DMS 273 treated with DMSO at 0.1 percent for 48 hours (cell line): Measurements from ENCODE around the gene CDH23.
"Not testable (repeated sequence)": the region's sequence is repeated elsewhere in the genome, so short reads cannot be mapped to it uniquely, and the experiment has no call there.

ENCODE experiments used
- DNase-seq: peaks from one replicate; lab custom pipeline; 2025; lab: John Stamatoyannopoulos, UW

Gene CDH23

DNA sequence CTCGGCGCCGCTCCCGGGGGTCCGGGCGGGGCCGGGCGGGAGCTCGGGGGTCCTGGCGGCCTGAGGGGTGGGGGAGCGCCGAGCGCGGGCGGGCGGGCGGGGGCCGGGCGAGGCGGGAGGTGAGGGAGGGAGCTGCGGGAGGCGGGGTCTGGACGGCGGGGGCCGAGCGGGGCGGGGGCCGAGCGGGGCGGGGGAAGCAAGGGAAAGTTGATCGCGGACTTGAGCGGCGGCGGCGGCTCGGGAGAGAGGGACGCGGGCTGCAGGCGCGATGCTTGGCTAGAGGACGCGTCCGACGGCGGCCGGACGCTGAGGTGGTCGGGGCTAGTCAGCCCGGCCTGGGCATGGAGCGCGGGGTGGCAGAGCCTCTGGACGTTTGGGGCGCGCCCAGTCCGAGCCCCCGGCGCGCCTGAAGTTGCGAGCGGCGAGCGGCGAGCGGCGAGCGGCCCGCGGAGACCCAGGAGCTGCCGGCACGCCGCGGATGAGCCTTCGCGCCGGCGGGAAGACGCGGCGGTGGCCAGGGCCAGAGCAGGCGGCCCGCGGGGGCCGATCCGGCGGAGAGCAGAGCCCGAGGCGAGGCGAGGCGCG is at the start of gene CDH23:
TSS of gene CDH23 (plus strand) at position 210 of the 585 bp plus-strand sequence. CDS start 42,912 bp downstream, outside the sequence.
- DNase-seq = no peak

DNA sequence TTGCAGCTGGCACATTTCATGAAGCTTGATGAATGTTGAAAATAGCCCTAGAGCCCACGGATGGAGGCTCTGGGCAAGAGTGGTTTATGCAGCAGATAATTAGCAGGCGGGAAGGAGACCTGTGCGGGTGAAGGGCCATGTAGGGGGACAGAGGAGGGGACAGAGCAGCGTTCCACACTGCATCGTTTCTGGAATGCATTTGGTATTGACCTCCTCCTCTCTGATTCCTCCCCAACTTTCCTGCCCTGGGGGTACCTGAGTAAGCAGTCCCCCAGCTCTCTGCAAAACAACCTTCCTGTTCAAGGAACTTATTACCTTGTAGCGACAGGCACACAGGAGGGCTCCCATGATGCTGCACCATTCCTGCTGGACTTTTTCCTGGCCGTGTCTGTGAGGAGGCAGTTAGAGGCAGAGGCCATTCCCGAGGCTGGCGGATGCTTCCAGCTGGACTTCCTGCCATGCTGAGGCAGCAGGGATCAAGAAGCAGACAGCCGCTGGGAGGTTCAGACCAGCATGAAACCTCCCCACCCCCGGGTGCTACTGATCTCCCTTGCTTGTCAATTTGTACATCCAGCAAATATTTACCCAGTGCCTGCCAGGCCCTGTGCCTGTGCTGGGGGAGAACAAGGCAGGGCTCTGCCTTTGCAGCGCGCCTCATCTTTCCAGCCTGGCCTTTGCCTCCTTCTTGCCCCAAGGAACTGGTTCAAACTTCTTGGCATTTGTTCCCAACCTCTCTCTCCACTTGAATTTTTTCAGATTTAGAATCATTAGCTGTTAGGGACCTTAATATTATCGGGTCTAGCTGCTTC is 48.9 kb upstream of the CDH23 start:
- DNase-seq = no peak

DNA sequence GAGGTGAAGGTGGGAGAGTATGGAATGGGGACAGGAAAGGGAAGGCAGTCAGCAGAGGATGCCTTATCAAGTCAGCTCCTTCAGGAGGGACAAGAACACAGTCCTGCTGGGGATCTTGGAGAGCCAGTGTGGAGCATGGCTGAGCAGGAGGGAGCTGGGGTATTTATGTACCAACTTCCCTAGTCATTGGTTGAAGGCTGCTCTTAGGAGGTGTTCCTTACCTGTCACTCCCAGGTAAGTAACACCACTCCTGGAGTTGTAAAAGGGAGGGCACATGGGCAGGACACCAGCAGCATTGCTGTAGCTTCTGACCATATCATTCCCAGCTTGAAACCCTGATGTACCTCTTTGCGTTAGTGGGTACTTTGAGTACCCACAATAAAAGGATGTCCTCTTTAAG is 47.9 kb upstream of the CDH23 start:
- DNase-seq = no peak

DNA sequence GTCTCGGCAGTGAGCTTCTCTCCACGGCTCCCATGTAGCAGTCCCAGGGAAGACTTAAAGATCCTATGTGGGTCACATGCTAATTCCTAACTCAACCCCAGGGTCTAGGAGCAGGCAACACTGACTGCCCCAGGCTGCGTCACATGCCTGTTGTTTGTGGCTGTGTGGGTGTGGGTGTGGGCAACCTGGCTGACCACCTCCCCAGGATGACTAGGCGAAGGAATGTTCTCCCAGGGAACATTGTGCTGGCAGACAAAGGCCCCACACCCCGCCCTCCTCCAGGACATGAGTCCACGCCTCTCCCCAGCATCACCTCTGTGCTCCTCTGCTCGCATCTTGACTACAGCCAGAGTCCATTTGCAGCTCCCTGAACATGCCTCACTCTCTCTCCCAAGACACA is 47.3 kb upstream of the CDH23 start:
- DNase-seq = no peak

- no peak for DNase-seq
These were observed 45.6 kb upstream of the CDH23 start for GRCh38 chr10:71351087-71351486.

GRCh38 chr10:71351628-71352319 is 44.9 kb upstream of the CDH23 start:
- DNase-seq = no peak

DNA sequence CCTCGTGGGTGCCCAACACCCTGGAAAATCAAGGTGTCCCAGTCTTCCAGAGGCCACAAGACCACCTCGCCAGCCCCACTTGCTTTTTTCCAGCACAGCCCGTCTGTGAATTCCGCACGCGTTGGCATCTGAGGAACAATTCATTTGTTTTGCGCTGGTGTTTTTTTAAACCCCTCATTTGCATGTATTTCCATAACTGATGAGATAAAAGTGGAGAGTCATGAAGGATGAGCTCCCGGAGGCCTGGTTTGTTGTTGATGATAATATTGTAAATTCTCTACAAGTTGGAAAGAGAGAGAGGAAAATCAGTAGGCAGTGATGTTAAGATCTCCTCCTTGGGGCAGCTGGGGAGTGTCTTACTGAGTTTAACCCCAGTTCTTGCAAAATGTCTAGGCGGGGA is 43.1 kb upstream of the CDH23 start:
- DNase-seq = no peak

- DNase-seq = no peak
These were observed 41.9 kb upstream of the CDH23 start for GRCh38 chr10:71354776-71355175.

GRCh38 chr10:71355886-71356285 is 40.8 kb upstream of the CDH23 start:
- DNase-seq = no peak

DNA sequence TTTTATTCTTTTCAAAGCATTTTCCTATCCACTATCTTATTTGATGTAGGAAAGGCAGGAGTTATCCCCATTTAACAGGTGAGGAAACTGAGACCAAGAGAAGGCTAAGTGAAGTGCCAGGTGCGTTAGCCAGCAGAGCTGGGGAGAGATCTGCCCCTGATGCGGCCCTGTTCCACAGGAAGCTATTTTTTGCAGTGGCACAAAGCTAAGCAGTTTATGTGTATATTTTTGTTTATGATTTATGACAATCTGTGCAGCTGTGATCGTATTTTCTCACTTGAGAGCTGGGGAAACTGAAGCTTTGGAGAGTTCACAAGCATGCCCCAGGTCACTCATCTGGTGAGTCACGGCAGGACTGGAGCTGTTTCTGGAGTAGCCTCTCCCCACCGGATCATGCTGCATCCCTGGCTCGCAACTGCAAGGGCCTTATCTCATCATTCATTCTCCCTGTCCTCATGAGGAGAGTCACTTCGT is 38.9 kb upstream of the CDH23 start:
- no peak for DNase-seq

DNA sequence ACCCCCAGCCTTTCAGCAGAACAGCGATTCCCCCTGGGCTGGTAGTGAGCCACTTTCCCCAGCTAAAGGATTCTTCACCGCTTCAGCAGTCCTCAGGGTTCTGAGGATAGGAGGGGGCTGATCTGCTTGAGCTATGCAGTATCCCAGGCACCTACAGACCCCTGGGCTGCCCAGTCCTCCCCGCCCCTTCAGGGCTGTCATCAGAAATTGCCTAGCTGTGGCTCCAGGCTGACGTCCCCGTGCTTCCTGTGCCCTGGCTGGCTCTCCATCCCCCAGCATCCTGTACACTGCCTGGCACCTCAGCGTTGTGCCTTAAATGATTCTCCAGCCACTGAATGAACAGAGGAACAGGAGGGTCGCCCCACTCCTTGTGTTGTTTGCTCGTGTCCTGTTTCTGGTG is 38.4 kb upstream of the CDH23 start:
- no peak for DNase-seq

- not testable (repeated sequence) for DNase-seq
These were observed 37.8 kb upstream of the CDH23 start for GRCh38 chr10:71358906-71359305.

GRCh38 chr10:71359364-71360046 is 37.2 kb upstream of the CDH23 start:
- no peak for DNase-seq

DNA sequence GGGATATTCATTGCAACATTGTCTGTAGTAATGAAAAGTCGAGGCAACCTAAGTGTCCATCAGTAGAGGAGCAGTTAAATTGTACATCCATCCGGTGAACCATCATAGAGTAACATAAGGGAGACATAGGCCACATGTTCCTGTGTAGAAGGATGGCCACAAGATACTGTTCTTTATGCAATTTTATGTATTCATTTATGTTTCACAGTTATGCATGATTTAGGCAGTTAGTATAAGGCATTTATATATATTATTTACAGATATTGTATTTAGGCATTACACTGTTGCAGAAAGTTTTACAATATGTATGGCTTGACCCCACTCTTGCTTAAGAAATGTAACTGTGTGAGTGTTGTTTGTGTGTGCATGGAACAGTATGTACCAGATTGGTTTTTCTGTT is 36.0 kb upstream of the CDH23 start:
- DNase-seq = no peak

- no peak for DNase-seq
These were observed 35.1 kb upstream of the CDH23 start for GRCh38 chr10:71361581-71361980.

GRCh38 chr10:71362141-71362540 is 34.6 kb upstream of the CDH23 start:
- no peak for DNase-seq

DNA sequence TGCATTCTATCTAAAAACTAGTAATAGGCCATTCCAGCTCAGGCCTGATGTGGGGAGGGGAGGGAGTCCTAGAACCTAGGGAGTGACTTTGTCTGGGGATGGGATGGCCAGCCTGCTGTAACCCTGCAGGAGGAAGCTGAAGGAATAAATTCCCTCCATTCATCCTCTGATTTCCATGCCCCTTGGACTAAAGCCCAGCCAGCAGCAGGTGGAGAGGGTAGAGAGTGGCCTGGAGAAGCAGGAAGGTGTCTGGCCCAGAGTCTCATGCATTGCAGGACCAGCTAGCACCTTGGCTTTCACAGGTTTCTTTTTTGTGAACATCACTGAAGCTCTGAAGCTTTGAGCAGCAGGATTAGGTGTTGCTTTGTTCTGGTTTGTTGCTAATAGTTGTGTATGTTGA is 32.8 kb upstream of the CDH23 start:
- no peak for DNase-seq

DNA sequence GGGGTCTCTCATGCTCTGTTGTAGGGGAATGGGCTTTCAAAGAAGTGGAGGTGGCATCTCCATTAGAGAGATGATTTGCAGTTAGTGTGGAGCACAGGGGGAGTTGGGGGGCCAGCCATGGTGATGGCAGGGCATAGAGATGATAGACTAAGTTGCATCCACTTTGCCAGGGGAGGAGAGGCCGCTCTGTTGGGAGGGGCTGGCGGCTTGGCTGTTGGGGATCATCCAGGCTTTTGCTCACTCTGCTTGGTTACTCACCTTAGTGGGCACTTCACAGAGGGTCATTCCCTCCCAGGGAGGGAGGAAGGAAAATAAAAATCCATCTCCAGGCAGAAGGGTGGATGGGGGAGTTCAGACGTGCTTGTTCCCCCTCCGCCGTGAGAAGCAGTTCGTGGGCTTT is 31.4 kb upstream of the CDH23 start:
- no peak for DNase-seq

GRCh38 chr10:71366690-71367089 is 30.0 kb upstream of the CDH23 start:
- no peak for DNase-seq

- DNase-seq = no peak
These were observed 29.4 kb upstream of the CDH23 start for GRCh38 chr10:71367271-71367670.

DNA sequence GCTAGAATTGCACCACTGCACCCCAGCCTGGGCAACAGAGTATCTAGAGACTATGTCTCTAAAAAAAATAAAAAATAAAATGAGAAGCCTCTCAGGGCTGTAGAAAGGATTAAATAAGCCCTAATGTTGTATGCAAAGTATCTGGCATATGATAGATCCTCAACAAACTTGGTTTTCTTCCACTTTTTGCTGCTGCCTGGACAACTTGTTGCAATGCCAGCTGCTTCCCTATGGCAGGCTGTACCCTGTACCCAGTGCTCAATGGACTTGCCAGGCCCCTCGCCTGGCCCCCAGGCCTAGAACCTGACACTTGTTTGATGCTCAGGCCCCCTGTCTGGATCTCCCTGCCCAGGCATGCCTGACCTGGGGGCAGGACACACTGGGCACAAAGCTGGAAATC is 28.5 kb upstream of the CDH23 start:
- no peak for DNase-seq

DNA sequence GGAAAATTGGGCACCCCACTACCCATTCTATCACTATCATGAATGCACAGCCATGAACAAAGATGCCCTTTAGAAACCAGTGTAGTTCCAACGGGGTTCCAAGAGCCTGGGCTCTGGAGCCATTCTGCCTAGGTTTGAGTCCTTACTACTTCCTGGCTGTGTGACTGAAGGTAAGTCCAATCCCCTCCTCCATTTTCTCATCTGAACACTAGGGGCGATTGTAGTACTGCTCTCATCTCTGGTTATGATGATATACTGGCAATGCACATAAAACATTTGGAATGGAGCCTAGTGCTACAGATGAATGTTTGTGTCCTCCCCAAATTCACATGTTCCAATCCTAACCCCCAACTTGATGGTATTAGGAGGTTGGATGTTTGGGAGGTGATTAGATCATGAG is 28.1 kb upstream of the CDH23 start:
- no peak for DNase-seq

GRCh38 chr10:71369602-71370001 is 27.1 kb upstream of the CDH23 start:
- DNase-seq = no peak
